ENCODE results near the gene AHNAK2.

AHNAK2 gene

DNA sequence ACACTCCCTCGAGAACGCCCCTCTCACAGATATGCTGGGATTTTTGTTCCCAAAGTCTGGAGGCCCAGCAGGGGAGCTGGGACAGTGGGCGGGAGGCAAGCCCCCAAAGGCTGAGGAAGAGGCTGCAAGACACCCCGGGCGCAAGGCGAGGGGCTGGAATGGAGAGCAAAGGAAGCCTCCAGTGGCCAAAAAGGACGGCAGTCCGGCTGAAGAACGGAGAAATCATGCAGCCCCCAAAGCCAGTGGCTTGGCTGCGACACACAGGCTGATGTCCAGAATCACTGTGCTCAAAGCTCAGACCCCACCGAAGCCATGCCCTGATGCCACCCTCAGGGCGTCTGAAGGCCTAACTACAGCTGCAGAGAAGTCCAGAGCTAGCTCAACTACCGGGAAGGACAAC is 18.3 kb upstream of the AHNAK2 start:
- Histone ChIP-seq H3K36me3 (ENCODE audit: low read length) (no peaks in the 10 kb centered on the region), H3K9me3 (ENCODE audit: insufficient read depth, low read length) (no peaks in the 10 kb centered on the region), H3K27me3 (ENCODE audit: low read length) (no peaks in the 10 kb centered on the region), H3F3A (ENCODE audit: insufficient read depth) (no peaks in the 10 kb centered on the region), H3K4me2 (ENCODE audit: low read depth, low read length, poor library complexity, severe bottlenecking) (no peak overlapping the region), H3K9me2 (replicated peaks; ENCODE audit: insufficient read depth, low read length) (no peaks in the 10 kb centered on the region), H3K79me2 (ENCODE audit: insufficient read depth, low read length) (no peaks in the 10 kb centered on the region), H3K9ac (ENCODE audit: low read length) (no peak overlapping the region), H4K20me1 (ENCODE audit: low read depth, low read length) (no peaks in the 10 kb centered on the region; the same call in 1 of the 2 replicates), H3K4me3 (ENCODE audit: insufficient read depth, low read length, poor library complexity, severe bottlenecking) (no peak overlapping the region), H2AFZ (ENCODE audit: low read depth, low read length, severe bottlenecking) (no peak overlapping the region), H3K27ac (ENCODE audit: low read depth, low read length) (no peak overlapping the region)
- TF ChIP-seq EZH2phosphoT487 (conservative IDR thresholded peaks at IDR 0.05; ENCODE audit: low read length), result no peak
- TF ChIP-seq, protein P1, sequence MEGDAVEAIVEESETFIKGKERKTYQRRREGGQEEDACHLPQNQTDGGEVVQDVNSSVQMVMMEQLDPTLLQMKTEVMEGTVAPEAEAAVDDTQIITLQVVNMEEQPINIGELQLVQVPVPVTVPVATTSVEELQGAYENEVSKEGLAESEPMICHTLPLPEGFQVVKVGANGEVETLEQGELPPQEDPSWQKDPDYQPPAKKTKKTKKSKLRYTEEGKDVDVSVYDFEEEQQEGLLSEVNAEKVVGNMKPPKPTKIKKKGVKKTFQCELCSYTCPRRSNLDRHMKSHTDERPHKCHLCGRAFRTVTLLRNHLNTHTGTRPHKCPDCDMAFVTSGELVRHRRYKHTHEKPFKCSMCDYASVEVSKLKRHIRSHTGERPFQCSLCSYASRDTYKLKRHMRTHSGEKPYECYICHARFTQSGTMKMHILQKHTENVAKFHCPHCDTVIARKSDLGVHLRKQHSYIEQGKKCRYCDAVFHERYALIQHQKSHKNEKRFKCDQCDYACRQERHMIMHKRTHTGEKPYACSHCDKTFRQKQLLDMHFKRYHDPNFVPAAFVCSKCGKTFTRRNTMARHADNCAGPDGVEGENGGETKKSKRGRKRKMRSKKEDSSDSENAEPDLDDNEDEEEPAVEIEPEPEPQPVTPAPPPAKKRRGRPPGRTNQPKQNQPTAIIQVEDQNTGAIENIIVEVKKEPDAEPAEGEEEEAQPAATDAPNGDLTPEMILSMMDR (IDR thresholded peaks at IDR 0.05; ENCODE audit: insufficient read depth, low read length, poor library complexity, severe bottlenecking), result no peak

- Histone ChIP-seq H3K9ac (ENCODE audit: low read length) (no peak overlapping the region), H3K27me3 (ENCODE audit: low read length) (no peaks in the 10 kb centered on the region), H3K9me2 (replicated peaks; ENCODE audit: insufficient read depth, low read length) (no peaks in the 10 kb centered on the region), H3F3A (ENCODE audit: insufficient read depth) (no peaks in the 10 kb centered on the region), H2AFZ (ENCODE audit: low read depth, low read length, severe bottlenecking) (no peak overlapping the region), H3K9me3 (ENCODE audit: insufficient read depth, low read length) (no peaks in the 10 kb centered on the region), H4K20me1 (ENCODE audit: low read depth, low read length) (no peaks in the 10 kb centered on the region; the same call in 1 of the 2 replicates), H3K4me2 (ENCODE audit: low read depth, low read length, poor library complexity, severe bottlenecking) (no peak overlapping the region), H3K36me3 (ENCODE audit: low read length) (no peaks in the 10 kb centered on the region), H3K79me2 (ENCODE audit: insufficient read depth, low read length) (no peaks in the 10 kb centered on the region), H3K27ac (ENCODE audit: low read depth, low read length) (no peak overlapping the region), H3K4me3 (ENCODE audit: insufficient read depth, low read length, poor library complexity, severe bottlenecking) (no peak overlapping the region)
- no peak for TF ChIP-seq EZH2phosphoT487 (conservative IDR thresholded peaks at IDR 0.05; ENCODE audit: low read length)
- TF ChIP-seq, protein P1 (IDR thresholded peaks at IDR 0.05; ENCODE audit: insufficient read depth, low read length, poor library complexity, severe bottlenecking), result no peak
These were observed 17.9 kb upstream of the AHNAK2 start for GRCh38 chr14:104996032-104996431.

GRCh38 chr14:104994978-104995377 is 16.8 kb upstream of the AHNAK2 start:
- no peaks in the 10 kb centered on the region for H3K27me3 ChIP-seq (ENCODE audit: low read length)
- no peaks in the 10 kb centered on the region for H3K79me2 ChIP-seq (ENCODE audit: insufficient read depth, low read length)
- H4K20me1 ChIP-seq (ENCODE audit: low read depth, low read length), result no peaks in the 10 kb centered on the region; the same call in 1 of the 2 replicates
- no peak overlapping the region for H3K4me2 ChIP-seq (ENCODE audit: low read depth, low read length, poor library complexity, severe bottlenecking)
- H3K9ac ChIP-seq (ENCODE audit: low read length), result no peak overlapping the region
- no peaks in the 10 kb centered on the region for H3K9me2 ChIP-seq (replicated peaks; ENCODE audit: insufficient read depth, low read length)
- no peaks in the 10 kb centered on the region for H3F3A ChIP-seq (ENCODE audit: insufficient read depth)
- no peaks in the 10 kb centered on the region for H3K36me3 ChIP-seq (ENCODE audit: low read length)
- H3K4me3 ChIP-seq (ENCODE audit: insufficient read depth, low read length, poor library complexity, severe bottlenecking), result no peak overlapping the region
- no peak overlapping the region for H3K27ac ChIP-seq (ENCODE audit: low read depth, low read length)
- TF ChIP-seq EZH2phosphoT487 (conservative IDR thresholded peaks at IDR 0.05; ENCODE audit: low read length), result no peak
- TF ChIP-seq, protein P1 (IDR thresholded peaks at IDR 0.05; ENCODE audit: insufficient read depth, low read length, poor library complexity, severe bottlenecking), result no peak
- no peak overlapping the region for H2AFZ ChIP-seq (ENCODE audit: low read depth, low read length, severe bottlenecking)
- H3K9me3 ChIP-seq (ENCODE audit: insufficient read depth, low read length), result no peaks in the 10 kb centered on the region
